ENCODE data around the gene PTGFRN. TPM values are rescaled to one million over a fixed set of nuclear protein-coding genes. Genes with fewer than 3 reads are reported as not detected.
A peak's percentile ranks its signal among the peaks of the same experiment; 100 is the strongest.

The PTGFRN gene
- total and polyA plus RNA-seq, 8 donors, result 38.1 to 77.5 (median 67.9) TPM

DNA sequence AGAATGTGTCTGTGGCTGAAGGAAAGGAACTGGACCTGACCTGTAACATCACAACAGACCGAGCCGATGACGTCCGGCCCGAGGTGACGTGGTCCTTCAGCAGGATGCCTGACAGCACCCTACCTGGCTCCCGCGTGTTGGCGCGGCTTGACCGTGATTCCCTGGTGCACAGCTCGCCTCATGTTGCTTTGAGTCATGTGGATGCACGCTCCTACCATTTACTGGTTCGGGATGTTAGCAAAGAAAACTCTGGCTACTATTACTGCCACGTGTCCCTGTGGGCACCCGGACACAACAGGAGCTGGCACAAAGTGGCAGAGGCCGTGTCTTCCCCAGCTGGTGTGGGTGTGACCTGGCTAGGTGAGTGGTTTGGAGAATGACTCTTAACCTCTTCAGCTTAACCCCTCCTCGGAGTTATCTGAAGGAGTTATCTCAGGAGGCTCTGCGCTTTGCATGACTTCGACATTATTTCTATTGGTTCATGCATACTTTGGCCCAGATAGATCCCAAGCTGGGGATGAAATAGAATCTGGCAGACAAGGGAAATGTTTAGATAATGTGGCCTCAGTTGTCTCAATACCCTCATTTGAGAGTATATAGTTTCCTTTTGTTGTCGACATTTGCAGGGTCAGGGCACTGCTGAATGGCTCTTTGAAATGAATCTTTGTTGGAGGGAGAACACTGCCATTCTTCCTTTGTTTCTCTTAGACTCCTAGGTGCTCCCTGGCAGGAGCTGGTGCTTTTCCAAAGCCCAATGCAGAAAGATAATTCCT is 39.7 kb downstream of the PTGFRN start:
- Histone ChIP-seq H3K36me3 (no peaks in the 10 kb centered on the region), H3K4me3 (no peak overlapping the region), H3K27ac (no peak overlapping the region), H3K27me3 (no peaks in the 10 kb centered on the region), H3K9me3 (no peaks in the 10 kb centered on the region), H3K4me1 (peaks cover 0 to 5% of the 10 kb centered on the region in 2 donors)
- DNase-seq, result no peak
- intact Hi-C loops (cut with DNase I), result no loop called here
- TF ChIP-seq, protein P1, sequence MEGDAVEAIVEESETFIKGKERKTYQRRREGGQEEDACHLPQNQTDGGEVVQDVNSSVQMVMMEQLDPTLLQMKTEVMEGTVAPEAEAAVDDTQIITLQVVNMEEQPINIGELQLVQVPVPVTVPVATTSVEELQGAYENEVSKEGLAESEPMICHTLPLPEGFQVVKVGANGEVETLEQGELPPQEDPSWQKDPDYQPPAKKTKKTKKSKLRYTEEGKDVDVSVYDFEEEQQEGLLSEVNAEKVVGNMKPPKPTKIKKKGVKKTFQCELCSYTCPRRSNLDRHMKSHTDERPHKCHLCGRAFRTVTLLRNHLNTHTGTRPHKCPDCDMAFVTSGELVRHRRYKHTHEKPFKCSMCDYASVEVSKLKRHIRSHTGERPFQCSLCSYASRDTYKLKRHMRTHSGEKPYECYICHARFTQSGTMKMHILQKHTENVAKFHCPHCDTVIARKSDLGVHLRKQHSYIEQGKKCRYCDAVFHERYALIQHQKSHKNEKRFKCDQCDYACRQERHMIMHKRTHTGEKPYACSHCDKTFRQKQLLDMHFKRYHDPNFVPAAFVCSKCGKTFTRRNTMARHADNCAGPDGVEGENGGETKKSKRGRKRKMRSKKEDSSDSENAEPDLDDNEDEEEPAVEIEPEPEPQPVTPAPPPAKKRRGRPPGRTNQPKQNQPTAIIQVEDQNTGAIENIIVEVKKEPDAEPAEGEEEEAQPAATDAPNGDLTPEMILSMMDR (IDR thresholded peaks at IDR 0.05), result no peak
- ATAC-seq, result no peak

DNA sequence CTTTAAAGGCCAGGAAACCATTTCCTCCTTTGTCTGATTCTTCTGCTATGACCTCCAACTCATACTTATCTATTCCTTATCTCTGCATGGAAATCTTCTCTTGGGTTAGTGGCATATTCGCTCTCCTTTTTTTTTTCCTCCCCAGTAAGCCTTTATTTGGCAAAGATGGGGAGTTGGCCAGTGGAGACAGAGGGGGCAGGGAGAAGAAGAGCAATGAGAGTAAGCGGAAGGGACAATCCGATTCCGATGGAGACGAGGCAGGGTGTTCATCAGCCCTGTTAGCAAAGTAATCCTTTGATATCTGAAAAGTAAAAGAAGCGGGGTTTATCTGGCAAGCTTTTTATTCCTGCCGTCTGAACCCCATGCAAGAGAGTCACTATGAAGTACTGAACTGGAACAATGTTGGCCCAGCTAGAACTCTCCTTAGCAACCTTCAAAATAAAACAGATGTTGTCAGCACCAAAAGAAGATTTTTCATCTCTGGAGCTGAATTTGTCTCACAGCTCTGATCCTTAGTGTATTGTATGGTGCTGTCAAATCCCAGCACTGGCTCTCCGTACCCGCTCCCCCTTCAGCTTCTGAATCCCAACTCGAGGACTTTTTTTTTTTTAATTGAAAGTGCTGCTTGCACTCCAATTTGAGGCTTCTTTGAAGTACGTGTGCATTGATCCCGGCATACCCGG is 40.9 kb downstream of the PTGFRN start:
- ATAC-seq, result peak; percentile 34
- intact Hi-C loops (cut with DNase I), result no loop called here
- H3K4me3 ChIP-seq, result no peak overlapping the region

DNA sequence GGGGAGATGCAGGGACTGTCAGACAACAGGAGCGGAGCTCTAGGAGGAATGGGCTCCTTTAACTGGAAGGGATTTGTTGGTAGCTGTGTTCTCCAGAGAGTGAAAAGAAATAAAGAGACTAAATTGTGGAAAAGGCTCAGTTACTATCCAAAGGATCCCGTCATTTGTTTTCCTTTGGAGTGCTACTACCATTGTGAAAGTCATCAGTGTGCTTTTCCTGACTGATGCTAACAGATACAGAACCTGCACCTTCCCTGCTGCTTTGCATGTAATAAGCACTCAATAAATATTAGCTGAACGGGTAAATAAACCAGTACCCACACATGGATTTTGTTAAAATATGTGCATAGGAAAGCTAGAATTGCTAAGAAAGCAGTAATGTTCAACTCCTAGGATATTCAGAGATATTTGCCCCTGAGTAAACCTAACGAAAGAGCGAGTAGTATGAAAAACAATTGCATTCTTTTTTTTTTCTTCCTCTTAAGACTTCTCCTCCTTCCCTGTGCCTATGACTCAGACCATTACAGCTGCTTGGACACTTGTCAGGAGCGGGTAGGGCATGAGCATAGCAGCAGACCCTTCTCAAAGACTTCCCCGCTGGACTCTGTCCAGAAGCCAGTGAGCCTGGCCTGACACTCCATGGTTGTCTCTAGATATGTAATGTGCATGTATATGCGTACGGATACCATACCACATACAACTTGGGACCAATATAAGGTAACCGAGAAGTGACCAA is 41.7 kb downstream of the PTGFRN start:
- intact Hi-C loops (cut with DNase I), result no loop called here
- TF ChIP-seq, protein P1 (IDR thresholded peaks at IDR 0.05), result no peak
- Histone ChIP-seq H3K27me3 (no peaks in the 10 kb centered on the region), H3K36me3 (no peaks in the 10 kb centered on the region), H3K4me1 (peaks cover 0 to 5% of the 10 kb centered on the region in 2 donors), H3K4me3 (no peak overlapping the region), H3K9me3 (no peaks in the 10 kb centered on the region), H3K27ac (peak overlapping the region in 1 of 2 donors; percentile 23)
- DNase-seq (peak in 1 of 4 donors; percentile 72), ATAC-seq (peak; percentile 86)

More for the DNA sequence above, 40.9 kb downstream of the PTGFRN start:
- Histone ChIP-seq H3K4me1 (peaks cover 0 to 5% of the 10 kb centered on the region in 2 donors), H3K27ac (peak overlapping the region in 1 of 2 donors; percentile 23), H3K36me3 (no peaks in the 10 kb centered on the region), H3K9me3 (no peaks in the 10 kb centered on the region), H3K27me3 (no peaks in the 10 kb centered on the region)
- DNase-seq, result no peak
- TF ChIP-seq, protein P1 (IDR thresholded peaks at IDR 0.05), result no peak

DNA sequence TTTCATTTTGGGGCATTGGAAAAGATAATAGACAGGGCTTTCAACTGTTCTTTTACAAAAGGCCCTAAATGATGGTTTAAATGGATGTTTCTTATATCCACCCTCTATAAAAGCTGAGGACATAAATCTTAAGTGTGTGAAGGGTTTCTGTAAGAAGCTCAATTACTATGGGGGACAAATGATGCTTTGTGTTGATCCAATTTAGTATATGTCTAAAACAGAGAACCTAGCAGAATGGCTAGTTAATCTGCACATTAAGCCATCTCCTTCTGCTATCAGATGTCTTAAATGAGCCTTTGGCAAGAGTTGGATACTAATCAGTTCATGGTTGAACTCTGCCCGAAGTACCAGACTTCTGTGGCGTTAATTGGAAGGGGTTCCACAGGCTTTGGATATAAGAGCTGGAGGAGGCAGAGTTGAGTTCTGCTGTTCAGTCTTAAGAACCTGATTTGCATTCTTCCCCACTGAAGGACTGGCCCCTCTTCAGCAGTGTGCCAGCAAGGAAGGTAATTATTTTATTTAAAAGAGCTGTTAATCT is 43.1 kb downstream of the PTGFRN start:
- H3K4me1 ChIP-seq, result peaks cover 0 to 5% of the 10 kb centered on the region in 2 donors
- no peak overlapping the region for H3K4me3 ChIP-seq
- H3K27me3 ChIP-seq, result no peaks in the 10 kb centered on the region
- TF ChIP-seq, protein P1 (IDR thresholded peaks at IDR 0.05), result no peak
- no peak for DNase-seq
- intact Hi-C loops (cut with DNase I), result no loop called here
- peak; percentile 28 for ATAC-seq
- H3K27ac ChIP-seq, result no peak overlapping the region
- no peaks in the 10 kb centered on the region for H3K9me3 ChIP-seq
- H3K36me3 ChIP-seq, result no peaks in the 10 kb centered on the region

Measured in left lung (tissue), 10 donors.